GM23338 (cell line): ENCODE data around the gene VDR.

ENCODE experiments used
- EZH2 ChIP-seq: fragments of 200-600 bp; sonication (generic); IDR thresholded peaks from one replicate; pipeline ENCODE4 v1.8.0; 2017; ENCODE audit warnings: antibody characterized with exemption, mild to moderate bottlenecking, low read depth; ENCODE audit not compliant: unreplicated experiment
- TF ChIP-seq, protein P1 (sequence below), 2 experiments: fragments of 200-600 bp in 1 of 2; sonication (generic) in 1 of 2; conservative IDR thresholded peaks; 2 replicates each; pipeline versions ENCODE4 v1.5.1 to v1.6.1; 2016 to 2017; ENCODE audit warnings: antibody characterized with exemption in 2 of 2, low read depth in 2 of 2, mild to moderate bottlenecking in 2 of 2, moderate library complexity in 1 of 2
- TF ChIP-seq, protein P2 (sequence below): IDR thresholded peaks from one replicate; pipeline ENCODE4 v1.6.1; 2018; ENCODE audit warnings: antibody characterized with exemption; ENCODE audit not compliant: unreplicated experiment

- TF ChIP-seq, protein P1, sequence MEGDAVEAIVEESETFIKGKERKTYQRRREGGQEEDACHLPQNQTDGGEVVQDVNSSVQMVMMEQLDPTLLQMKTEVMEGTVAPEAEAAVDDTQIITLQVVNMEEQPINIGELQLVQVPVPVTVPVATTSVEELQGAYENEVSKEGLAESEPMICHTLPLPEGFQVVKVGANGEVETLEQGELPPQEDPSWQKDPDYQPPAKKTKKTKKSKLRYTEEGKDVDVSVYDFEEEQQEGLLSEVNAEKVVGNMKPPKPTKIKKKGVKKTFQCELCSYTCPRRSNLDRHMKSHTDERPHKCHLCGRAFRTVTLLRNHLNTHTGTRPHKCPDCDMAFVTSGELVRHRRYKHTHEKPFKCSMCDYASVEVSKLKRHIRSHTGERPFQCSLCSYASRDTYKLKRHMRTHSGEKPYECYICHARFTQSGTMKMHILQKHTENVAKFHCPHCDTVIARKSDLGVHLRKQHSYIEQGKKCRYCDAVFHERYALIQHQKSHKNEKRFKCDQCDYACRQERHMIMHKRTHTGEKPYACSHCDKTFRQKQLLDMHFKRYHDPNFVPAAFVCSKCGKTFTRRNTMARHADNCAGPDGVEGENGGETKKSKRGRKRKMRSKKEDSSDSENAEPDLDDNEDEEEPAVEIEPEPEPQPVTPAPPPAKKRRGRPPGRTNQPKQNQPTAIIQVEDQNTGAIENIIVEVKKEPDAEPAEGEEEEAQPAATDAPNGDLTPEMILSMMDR (conservative IDR thresholded peaks at IDR 0.05; ENCODE audit: low read depth in 2 of 2): no peak
- TF ChIP-seq, protein P2, sequence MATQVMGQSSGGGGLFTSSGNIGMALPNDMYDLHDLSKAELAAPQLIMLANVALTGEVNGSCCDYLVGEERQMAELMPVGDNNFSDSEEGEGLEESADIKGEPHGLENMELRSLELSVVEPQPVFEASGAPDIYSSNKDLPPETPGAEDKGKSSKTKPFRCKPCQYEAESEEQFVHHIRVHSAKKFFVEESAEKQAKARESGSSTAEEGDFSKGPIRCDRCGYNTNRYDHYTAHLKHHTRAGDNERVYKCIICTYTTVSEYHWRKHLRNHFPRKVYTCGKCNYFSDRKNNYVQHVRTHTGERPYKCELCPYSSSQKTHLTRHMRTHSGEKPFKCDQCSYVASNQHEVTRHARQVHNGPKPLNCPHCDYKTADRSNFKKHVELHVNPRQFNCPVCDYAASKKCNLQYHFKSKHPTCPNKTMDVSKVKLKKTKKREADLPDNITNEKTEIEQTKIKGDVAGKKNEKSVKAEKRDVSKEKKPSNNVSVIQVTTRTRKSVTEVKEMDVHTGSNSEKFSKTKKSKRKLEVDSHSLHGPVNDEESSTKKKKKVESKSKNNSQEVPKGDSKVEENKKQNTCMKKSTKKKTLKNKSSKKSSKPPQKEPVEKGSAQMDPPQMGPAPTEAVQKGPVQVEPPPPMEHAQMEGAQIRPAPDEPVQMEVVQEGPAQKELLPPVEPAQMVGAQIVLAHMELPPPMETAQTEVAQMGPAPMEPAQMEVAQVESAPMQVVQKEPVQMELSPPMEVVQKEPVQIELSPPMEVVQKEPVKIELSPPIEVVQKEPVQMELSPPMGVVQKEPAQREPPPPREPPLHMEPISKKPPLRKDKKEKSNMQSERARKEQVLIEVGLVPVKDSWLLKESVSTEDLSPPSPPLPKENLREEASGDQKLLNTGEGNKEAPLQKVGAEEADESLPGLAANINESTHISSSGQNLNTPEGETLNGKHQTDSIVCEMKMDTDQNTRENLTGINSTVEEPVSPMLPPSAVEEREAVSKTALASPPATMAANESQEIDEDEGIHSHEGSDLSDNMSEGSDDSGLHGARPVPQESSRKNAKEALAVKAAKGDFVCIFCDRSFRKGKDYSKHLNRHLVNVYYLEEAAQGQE: no peak
- TF ChIP-seq EZH2: no peak
These were observed 19.2 kb downstream of the VDR start for GRCh38 chr12:47885566-47885965.
